Putamen (tissue), 1 donor: ENCODE data around the gene LRCH3.
"Not testable (repeated sequence)": the region's sequence is repeated elsewhere in the genome, so short reads cannot be mapped to it uniquely, and the experiment has no call there.

Experiments
- DNase-seq: peaks from one replicate; pipeline ENCODE4 v3.0.0-alpha.2; 2016; ENCODE audit warnings: low spot score

Gene LRCH3

GRCh38 chr3:197887430-197888053, 96.5 kb downstream of the LRCH3 start:
- DNase-seq = not testable (repeated sequence)

- no peak for DNase-seq
Measured at GRCh38 chr3:197888511-197888910, 97.5 kb downstream of the LRCH3 start.

GRCh38 chr3:197889204-197889930, 98.3 kb downstream of the LRCH3 start:
- no peak for DNase-seq

GRCh38 chr3:197890693-197891092, 99.6 kb downstream of the LRCH3 start:
- no peak for DNase-seq

- no peak for DNase-seq
Measured at GRCh38 chr3:197892162-197892561, 101.1 kb downstream of the LRCH3 start.

GRCh38 chr3:197896421-197896820, 105.4 kb downstream of the LRCH3 start:
- DNase-seq = no peak

- DNase-seq = peak; percentile 39
Measured at GRCh38 chr3:197899833-197900478, 108.9 kb downstream of the LRCH3 start.

- DNase-seq = no peak
Measured at GRCh38 chr3:197901626-197902025, 110.6 kb downstream of the LRCH3 start.

GRCh38 chr3:197906023-197906849, 115.2 kb downstream of the LRCH3 start:
- peak; percentile 74 for DNase-seq

- DNase-seq = no peak
Measured at GRCh38 chr3:197906850-197907187, 115.8 kb downstream of the LRCH3 start.

GRCh38 chr3:197907196-197907595, 116.1 kb downstream of the LRCH3 start:
- no peak for DNase-seq

- DNase-seq = not testable (repeated sequence)
Measured at GRCh38 chr3:197908550-197908949, 117.5 kb downstream of the LRCH3 start.

GRCh38 chr3:197908957-197909701, 118.1 kb downstream of the LRCH3 start:
- DNase-seq = no peak

GRCh38 chr3:197912741-197913476, 121.9 kb downstream of the LRCH3 start:
- no peak for DNase-seq

- no peak for DNase-seq
Measured at GRCh38 chr3:197913641-197914380, 122.8 kb downstream of the LRCH3 start.

- not testable (repeated sequence) for DNase-seq
Measured at GRCh38 chr3:197921429-197922275, 130.6 kb downstream of the LRCH3 start.

GRCh38 chr3:197926418-197926817, 135.4 kb downstream of the LRCH3 start:
- DNase-seq = no peak

GRCh38 chr3:197927578-197927977, 136.5 kb downstream of the LRCH3 start:
- not testable (repeated sequence) for DNase-seq

GRCh38 chr3:197936819-197937384, 145.8 kb downstream of the LRCH3 start:
- no peak for DNase-seq
